Uterus (tissue), 2 donors: ENCODE measurements around the gene LDAH.

Source experiments
- POLR2A ChIP-seq, 2 donors: fragments of 450-650 bp; IDR thresholded peaks; one replicate each; pipeline ENCODE4 v1.6.1; 2016; ENCODE audit warnings: antibody characterized with exemption in 2 of 2, mild to moderate bottlenecking in 1 of 2, moderate library complexity in 1 of 2
- TF ChIP-seq, protein P1 (sequence below), 4 experiments: fragments of 200-600 bp in 2 of 4; fragments of 450-650 bp in 2 of 4; sonication (generic) in 2 of 4; IDR thresholded peaks; one replicate each; pipeline ENCODE4 v1.5.1; 2016 to 2019; ENCODE audit warnings: antibody characterized with exemption in 4 of 4, mild to moderate bottlenecking in 2 of 4, moderate library complexity in 1 of 4

DNA sequence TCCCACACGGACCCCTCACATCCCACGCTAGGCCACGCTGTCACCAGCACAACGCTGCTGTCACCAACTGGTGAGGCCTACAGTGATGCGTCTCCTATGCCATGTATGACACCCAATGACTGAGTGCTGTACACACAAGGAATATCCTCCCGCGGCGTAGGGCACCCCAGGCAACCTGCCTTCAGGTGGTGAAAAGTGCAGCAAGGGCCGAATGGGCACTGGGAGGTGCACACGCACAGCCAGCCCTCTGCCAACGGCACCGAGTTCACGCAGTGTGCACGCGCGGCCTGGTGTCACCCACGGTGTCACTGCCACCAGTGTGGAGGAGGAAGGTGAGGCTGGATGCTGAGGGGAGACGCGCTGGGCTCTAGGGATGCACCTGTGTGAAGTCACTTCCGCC is 176.5 kb downstream of the LDAH start:
- TF ChIP-seq, protein P1, sequence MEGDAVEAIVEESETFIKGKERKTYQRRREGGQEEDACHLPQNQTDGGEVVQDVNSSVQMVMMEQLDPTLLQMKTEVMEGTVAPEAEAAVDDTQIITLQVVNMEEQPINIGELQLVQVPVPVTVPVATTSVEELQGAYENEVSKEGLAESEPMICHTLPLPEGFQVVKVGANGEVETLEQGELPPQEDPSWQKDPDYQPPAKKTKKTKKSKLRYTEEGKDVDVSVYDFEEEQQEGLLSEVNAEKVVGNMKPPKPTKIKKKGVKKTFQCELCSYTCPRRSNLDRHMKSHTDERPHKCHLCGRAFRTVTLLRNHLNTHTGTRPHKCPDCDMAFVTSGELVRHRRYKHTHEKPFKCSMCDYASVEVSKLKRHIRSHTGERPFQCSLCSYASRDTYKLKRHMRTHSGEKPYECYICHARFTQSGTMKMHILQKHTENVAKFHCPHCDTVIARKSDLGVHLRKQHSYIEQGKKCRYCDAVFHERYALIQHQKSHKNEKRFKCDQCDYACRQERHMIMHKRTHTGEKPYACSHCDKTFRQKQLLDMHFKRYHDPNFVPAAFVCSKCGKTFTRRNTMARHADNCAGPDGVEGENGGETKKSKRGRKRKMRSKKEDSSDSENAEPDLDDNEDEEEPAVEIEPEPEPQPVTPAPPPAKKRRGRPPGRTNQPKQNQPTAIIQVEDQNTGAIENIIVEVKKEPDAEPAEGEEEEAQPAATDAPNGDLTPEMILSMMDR (IDR thresholded peaks at IDR 0.05): no peak
- no peak for TF ChIP-seq POLR2A (IDR thresholded peaks at IDR 0.05)
